K562 (cell line): ENCODE measurements around the gene RDM1. TPM values are rescaled to one million over a fixed set of nuclear protein-coding genes. Genes with fewer than 3 reads are reported as not detected.

ENCODE experiments used
- ATAC-seq: fragments of 200-7000 bp; cut with Tn5 transposase; 3 replicates; pipeline ENCODE4 v1.9.1; 2020; ENCODE audit warnings: moderate library complexity
- BruUV-seq: library from RNA; stranded (reverse); fragments of 400-500 nt; replicated peaks from 2 replicates; lab custom pipeline; 2021; lab: Mats Ljungman, UMichigan
- CTCF ChIA-PET: fragments of 300-600 bp; formaldehyde crosslinking; extraction: SDS; loops from one replicate; lab custom pipeline; 2021; ENCODE audit warnings: low intra/inter-chr PET ratio; lab: Yijun Ruan, JAX
- POLR2A ChIA-PET: fragments of 300-600, 350-650 bp; sonication (Branson Sonifier 250); formaldehyde crosslinking; extraction: SDS; loops from one replicate; lab custom pipeline; 2021; ENCODE audit warnings: antibody characterized with exemption, inconsistent platforms; lab: Yijun Ruan, JAX
- DNase-seq, 4 experiments: peaks; one replicate each; pipeline versions ENCODE4 v3.0.0 to v3.0.0-alpha.2; 2011 to 2018; ENCODE audit warnings: low spot score in 3 of 4, mixed read lengths in 3 of 4; ENCODE audit errors: extremely low read depth in 1 of 4
- FAIRE-seq: peaks from 2 replicates; lab custom pipeline; 2011; peaks lifted over from hg19 to GRCh38; lab: Jason Lieb, UNC
- H2AFZ ChIP-seq: 2 replicates; pipeline ENCODE4 v1.6.0; 2011; ENCODE audit warnings: low read depth, low read length, control low read depth, inconsistent platforms
- H3K27ac ChIP-seq: fragments of 200-600 bp; 3 replicates; pipeline ENCODE4 v1.8.0; 2011; ENCODE audit warnings: low read depth, mild to moderate bottlenecking, control low read depth, inconsistent platforms, low read length, moderate library complexity, mixed read lengths; ENCODE audit errors: extremely low read depth
- H3K27me3 ChIP-seq, 2 experiments: fragments of 300-600 bp in 1 of 2; 2 replicates in 1 of 2; 3 replicates in 1 of 2; pipeline versions ENCODE4 v1.6.0 to v1.8.0; 2011; ENCODE audit warnings: inconsistent platforms in 2 of 2, low read length in 2 of 2, mild to moderate bottlenecking in 1 of 2, mixed read lengths in 1 of 2, moderate library complexity in 1 of 2; ENCODE audit not compliant: control insufficient read depth in 2 of 2, insufficient read depth in 2 of 2
- H3K36me3 ChIP-seq: fragments of 300-600 bp; 3 replicates; pipeline ENCODE4 v1.8.0; 2011; ENCODE audit warnings: mild to moderate bottlenecking, low read length, inconsistent platforms; ENCODE audit not compliant: control insufficient read depth, insufficient read depth
- H3K4me1 ChIP-seq, 2 experiments: fragments of 200-600 bp in 1 of 2; replicated peaks in 1 of 2; 2 replicates in 1 of 2; 3 replicates in 1 of 2; pipeline versions ENCODE4 v1.5.1 to v1.8.0; 2011; ENCODE audit warnings: inconsistent platforms in 2 of 2, low read length in 2 of 2, mild to moderate bottlenecking in 1 of 2, mixed read lengths in 1 of 2, moderate library complexity in 1 of 2; ENCODE audit not compliant: control insufficient read depth in 2 of 2, insufficient read depth in 2 of 2
- H3K4me2 ChIP-seq: 2 replicates; pipeline ENCODE4 v1.6.1; 2011; ENCODE audit warnings: low read length, control low read depth, inconsistent platforms, mixed read lengths; ENCODE audit not compliant: insufficient read depth
- H3K4me3 ChIP-seq: fragments of 200-600 bp; sonication (generic), shearing (Covaris generic); 2 replicates; pipeline ENCODE4 v1.5.1; 2016; ENCODE audit warnings: control low read depth, inconsistent platforms
- H3K79me2 ChIP-seq: fragments of 200-600 bp; 3 replicates; pipeline ENCODE4 v1.8.0; 2011; ENCODE audit warnings: low read length, inconsistent platforms; ENCODE audit not compliant: control insufficient read depth, insufficient read depth
- H3K9ac ChIP-seq, 2 experiments: 2 replicates each; pipeline versions ENCODE4 v1.6.0 to v1.6.1; 2011; ENCODE audit warnings: low read depth in 2 of 2, low read length in 2 of 2, control low read depth in 1 of 2, inconsistent platforms in 1 of 2, mild to moderate bottlenecking in 1 of 2, mixed read lengths in 1 of 2; ENCODE audit not compliant: insufficient read depth in 1 of 2
- H3K9me1 ChIP-seq: one replicate; pipeline ENCODE4 v1.6.0; 2011; ENCODE audit warnings: inconsistent platforms, mild to moderate bottlenecking, low read length, moderate library complexity; ENCODE audit not compliant: control insufficient read depth, insufficient read depth
- H3K9me3 ChIP-seq: replicated peaks from 2 replicates; pipeline ENCODE4 v1.5.1; 2011; ENCODE audit warnings: low read depth, low read length, inconsistent platforms; ENCODE audit not compliant: control insufficient read depth, insufficient read depth
- H4K20me1 ChIP-seq: replicated peaks from 2 replicates; pipeline ENCODE4 v1.6.1; 2011; ENCODE audit warnings: low read length, inconsistent platforms, mixed read lengths; ENCODE audit not compliant: control insufficient read depth, insufficient read depth
- E2F6 ChIP-seq, 2 experiments: IDR thresholded peaks; 2 replicates each; pipeline ENCODE4 v1.6.1; 2011; ENCODE audit warnings: borderline replicate concordance in 1 of 2, control low read depth in 1 of 2, low read depth in 1 of 2, low read length in 1 of 2, mild to moderate bottlenecking in 1 of 2, mixed read lengths in 1 of 2, moderate library complexity in 1 of 2; ENCODE audit not compliant: insufficient read depth in 1 of 2, insufficient read length in 1 of 2, poor library complexity in 1 of 2, severe bottlenecking in 1 of 2; ENCODE audit errors: extremely low read depth in 1 of 2
- HDAC1 ChIP-seq, 2 experiments: fragments of 450-650 bp; IDR thresholded peaks; 2 replicates each; pipeline ENCODE4 v1.6.1; 2016 to 2017; ENCODE audit warnings: inconsistent platforms in 1 of 2, mild to moderate bottlenecking in 1 of 2, moderate library complexity in 1 of 2
- HMG20A ChIP-seq: fragments of 450-650 bp; formaldehyde crosslinking; conservative IDR thresholded peaks from 2 replicates; pipeline ENCODE4 v1.4.0; 2020; ENCODE audit warnings: mild to moderate bottlenecking, mixed read lengths
- NFE2L1 ChIP-seq: fragments of 450-650 bp; IDR thresholded peaks from 2 replicates; pipeline ENCODE4 v1.6.1; 2016; ENCODE audit warnings: missing genetic modification characterization, low read depth, mild to moderate bottlenecking, missing compliant biosample characterization, moderate library complexity, borderline replicate concordance
- SRSF1 ChIP-seq: fragments of 200-400 bp; formaldehyde crosslinking; IDR thresholded peaks from 2 replicates; pipeline ENCODE4 v1.6.1; 2017; ENCODE audit warnings: mild to moderate bottlenecking, low read depth, low read length, moderate library complexity
- TAF1 ChIP-seq: IDR thresholded peaks from 2 replicates; pipeline ENCODE4 v1.6.1; 2011; ENCODE audit warnings: mild to moderate bottlenecking, low read length, moderate library complexity; ENCODE audit not compliant: insufficient read depth, control insufficient read depth, severe bottlenecking; ENCODE audit errors: extremely low read depth
- ZNF584 ChIP-seq: fragments of 200-800 bp; sonication (Bioruptor generic); IDR thresholded peaks from 2 replicates; pipeline ENCODE4 v1.6.1; 2016; ENCODE audit warnings: low read depth, mild to moderate bottlenecking, missing genetic modification characterization, missing compliant biosample characterization
- ZNF778 ChIP-seq: fragments of 450-650 bp; formaldehyde crosslinking; IDR thresholded peaks from 2 replicates; pipeline ENCODE4 v1.4.0; 2020; ENCODE audit warnings: mild to moderate bottlenecking, moderate library complexity
- WGBS: fragments of 100-300 bp; shearing (Covaris generic); methylation state at CpG from one replicate; pipeline ENCODE4 v1.1.6; 2016; ENCODE audit warnings: low coverage, mixed read lengths; ENCODE audit not compliant: insufficient coverage; ENCODE audit errors: missing lambda C conversion rate; 5-methylcytosine and 5-hydroxymethylcytosine counted together
- in situ Hi-C: fragments of 300-500 bp; cut with MboI; formaldehyde crosslinking; loops from 4 replicates; pipeline ENCODE4 v1.15.0; 2018; ENCODE audit warnings: inconsistent platforms, mixed read lengths
- intact Hi-C: fragments of 100-400 bp; cut with micrococcal nuclease; formaldehyde crosslinking; loops from 2 replicates; pipeline ENCODE4 v1.14.2; 2022
- polyA plus RNA-seq, 8 experiments: library from polyadenylated mRNA; depleted of rRNA in 4 of 8; stranded (reverse) in 5 of 8; unstranded in 3 of 8; fragments of >200 nt; fragmentation: Nextera tagmentation in 2 of 8; fragmentation: Illumina TruSeq in 1 of 8; extraction: Ambion mirVana in 2 of 8; extraction: Trizol in 1 of 8; gene quantifications; 2 replicates each; pipeline versions ENCODE4 v1.2.1 to v1.2.3, GENCODE V29; 2011 to 2014; ENCODE audit warnings: inconsistent platforms in 1 of 8, missing spikeins in 1 of 8
- total RNA-seq, 7 experiments: library from RNA; depleted of rRNA in 6 of 7; stranded (reverse); fragments of >200 nt in 6 of 7; fragmentation: Illumina TruSeq in 2 of 7; extraction: Trizol in 2 of 7; gene quantifications; 2 replicates each; pipeline versions ENCODE4 v1.2.1 to v1.2.3, GENCODE V29; 2011 to 2021; ENCODE audit warnings: low replicate concordance in 1 of 7

Gene RDM1
- total and polyA plus RNA-seq, 9 of the 15 experiments (the other 6 are each of a cell fraction or from before 2014, with no cell fraction given): 2.5 to 11.2 (median 5.4) TPM

GRCh38 chr17:35894206-35894605 lies 36.4 kb downstream of the RDM1 start:
- Histone ChIP-seq H3K27me3 (no peaks in the 10 kb centered on the region), H3K9me1 (no peaks in the 10 kb centered on the region), H3K9me3 (no peaks in the 10 kb centered on the region), H3K4me1 (peaks cover 0 to 25% of the 10 kb centered on the region in 2 experiments; a peak in 3 of 5 replicates), H3K4me3 (no peak overlapping the region), H3K4me2 (no peak overlapping the region), H4K20me1 (no peaks in the 10 kb centered on the region), H3K36me3 (no peaks in the 10 kb centered on the region), H3K79me2 (no peaks in the 10 kb centered on the region), H2AFZ (no peak overlapping the region), H3K9ac (no peak overlapping the region), H3K27ac (no peak overlapping the region)
- in situ Hi-C loops: no loop called here
- FAIRE-seq (no peak), ATAC-seq (no peak), DNase-seq (no peak)
- ChIA-PET POLR2A (interaction anchor here (0.8 to 1.2 kb wide), 3 partner anchors 9 to 47 kb away, joined by 3 to 4 read pairs (median 3); no protein-coding TSS in a partner anchor), CTCF (no interaction called here)
- no TSS peak for BruUV-seq
- no peak for TF ChIP-seq NFE2L1 (tag)
- no peak for TF ChIP-seq HDAC1 (IDR thresholded peaks at IDR 0.05)
- no peak for TF ChIP-seq ZNF584
- TF ChIP-seq TAF1: no peak
- no peak for TF ChIP-seq ZNF778
- TF ChIP-seq E2F6 (IDR thresholded peaks at IDR 0.05; ENCODE audit: borderline replicate concordance in 1 of 2, extremely low read depth in 1 of 2, insufficient read depth in 1 of 2, insufficient read length in 1 of 2, low read depth in 1 of 2, low read length in 1 of 2, poor library complexity in 1 of 2, severe bottlenecking in 1 of 2): no peak
- no peak for TF ChIP-seq HMG20A (CRISPR knock-in tag)
- no peak for TF ChIP-seq SRSF1
- WGBS: 69% methylated on average over 7 of the region's 7 CpGs
- intact Hi-C loops: no loop called here
